Ishikawa (cell line): ENCODE results near the gene ZNF664.

ENCODE experiments used
- CEBPB ChIP-seq: IDR thresholded peaks from 2 replicates; pipeline ENCODE4 v1.6.1; 2012
- CREB1 ChIP-seq: IDR thresholded peaks from 2 replicates; pipeline ENCODE4 v1.6.1; 2012; ENCODE audit warnings: low read depth
- EGR1 ChIP-seq: IDR thresholded peaks from 2 replicates; pipeline ENCODE4 v1.6.1; 2012
- EP300 ChIP-seq: IDR thresholded peaks from 2 replicates; pipeline ENCODE4 v1.6.1; 2012; ENCODE audit warnings: borderline replicate concordance
- FOXM1 ChIP-seq: IDR thresholded peaks from 2 replicates; pipeline ENCODE4 v1.6.1; 2012; ENCODE audit warnings: low read depth, borderline replicate concordance
- MAX ChIP-seq: IDR thresholded peaks from 2 replicates; pipeline ENCODE4 v1.6.1; 2012
- NFIC ChIP-seq: IDR thresholded peaks from 2 replicates; pipeline ENCODE4 v1.6.1; 2012
- RAD21 ChIP-seq: IDR thresholded peaks from 2 replicates; pipeline ENCODE4 v1.6.1; 2012; ENCODE audit warnings: low read depth
- REST ChIP-seq: IDR thresholded peaks from 2 replicates; pipeline ENCODE4 v1.6.1; 2012; ENCODE audit warnings: low read depth, mild to moderate bottlenecking
- TAF1 ChIP-seq: IDR thresholded peaks from 2 replicates; pipeline ENCODE4 v1.6.1; 2012; ENCODE audit warnings: low read depth, mild to moderate bottlenecking
- TCF12 ChIP-seq: IDR thresholded peaks from 2 replicates; pipeline ENCODE4 v1.6.1; 2012; ENCODE audit warnings: low read depth
- YY1 ChIP-seq: IDR thresholded peaks from 2 replicates; pipeline ENCODE4 v1.6.1; 2012; ENCODE audit warnings: low read depth
- ZBTB7A ChIP-seq: IDR thresholded peaks from 2 replicates; pipeline ENCODE4 v1.6.1; 2012; ENCODE audit warnings: low read depth

- TF ChIP-seq CEBPB (no peak), REST (no peak), YY1 (no peak), TAF1 (no peak), MAX (no peak), EGR1 (no peak), CREB1 (no peak), EP300 (no peak), FOXM1 (no peak), ZBTB7A (no peak), RAD21 (no peak), NFIC (no peak), TCF12 (no peak)
These were observed 41.2 kb upstream of the ZNF664 start for GRCh38 chr12:123931686-123932321.
